WTC11 (cell line): ENCODE measurements around the gene PIWIL1. TPM values are rescaled to one million over a fixed set of nuclear protein-coding genes. Genes with fewer than 3 reads are reported as not detected.

Source experiments
- ATAC-seq: fragments of 200-7000 bp; cut with Tn5 transposase; 2 replicates; pipeline ENCODE4 v1.10.0; 2021; ENCODE audit warnings: mild to moderate bottlenecking, moderate library complexity
- CTCF ChIA-PET: fragments of 300-600 bp; sonication (Branson Sonifier 250); formaldehyde crosslinking; loops from one replicate; lab custom pipeline; 2021; ENCODE audit warnings: antibody characterized with exemption; lab: Charles Lee
- POLR2A ChIA-PET: fragments of 350-600 bp; sonication (Branson Sonifier 250); formaldehyde crosslinking; loops from one replicate; lab custom pipeline; 2021; ENCODE audit warnings: antibody characterized with exemption; lab: Charles Lee
- DNase-seq: peaks from one replicate; pipeline ENCODE4 v3.0.0; 2021; ENCODE audit warnings: low spot score
- H3K27ac Mint-ChIP-seq: 2 replicates; pipeline ENCODE4 v1.8.0; 2021; ENCODE audit warnings: mixed read lengths
- H3K27me3 Mint-ChIP-seq: 2 replicates; pipeline ENCODE4 v1.8.0; 2021; ENCODE audit warnings: low read depth, mild to moderate bottlenecking, moderate library complexity, mixed read lengths
- H3K36me3 Mint-ChIP-seq: 2 replicates; pipeline ENCODE4 v1.8.0; 2021; ENCODE audit warnings: mixed read lengths
- H3K4me1 Mint-ChIP-seq: 2 replicates; pipeline ENCODE4 v1.8.0; 2022; ENCODE audit warnings: mixed read lengths
- H3K4me3 Mint-ChIP-seq: 2 replicates; pipeline ENCODE4 v1.8.0; 2021; ENCODE audit warnings: mild to moderate bottlenecking, moderate library complexity, mixed read lengths
- H3K9me3 Mint-ChIP-seq: 2 replicates; pipeline ENCODE4 v1.8.0; 2021; ENCODE audit warnings: mixed read lengths
- CBFB ChIP-seq: sonication (generic); formaldehyde crosslinking; IDR thresholded peaks from 2 replicates; pipeline ENCODE4 v1.8.1; 2022; ENCODE audit warnings: mild to moderate bottlenecking, low read depth, missing genetic modification reagents
- CDX4 ChIP-seq: fragments of 250-450 bp; sonication (Bioruptor Pico); IDR thresholded peaks from 2 replicates; pipeline ENCODE4 v1.9.0; 2021; ENCODE audit warnings: moderate library complexity, mild to moderate bottlenecking, inconsistent platforms, borderline replicate concordance
- CREB1 ChIP-seq: sonication (generic); formaldehyde crosslinking; IDR thresholded peaks from 2 replicates; pipeline ENCODE4 v1.8.0; 2023; ENCODE audit warnings: mild to moderate bottlenecking, missing genetic modification reagents
- CTCF ChIP-seq: fragments of 200-600 bp; IDR thresholded peaks from 2 replicates; pipeline ENCODE4 v1.8.0; 2022; ENCODE audit warnings: antibody characterized with exemption
- E2F4 ChIP-seq: sonication (generic); formaldehyde crosslinking; IDR thresholded peaks from 2 replicates; pipeline ENCODE4 v1.8.1; 2022; ENCODE audit warnings: low read depth, mild to moderate bottlenecking, moderate library complexity, missing genetic modification reagents, borderline replicate concordance
- ETV6 ChIP-seq: sonication (generic); formaldehyde crosslinking; IDR thresholded peaks from 2 replicates; pipeline ENCODE4 v1.8.1; 2022; ENCODE audit warnings: mild to moderate bottlenecking, missing genetic modification reagents
- GRHL2 ChIP-seq: fragments of 250-450 bp; sonication (Bioruptor Pico); IDR thresholded peaks from 2 replicates; pipeline ENCODE4 v1.8.0; 2022; ENCODE audit warnings: mild to moderate bottlenecking, moderate library complexity; ENCODE audit not compliant: insufficient replicate concordance, severe bottlenecking
- IRF2 ChIP-seq: sonication (generic); formaldehyde crosslinking; IDR thresholded peaks from 2 replicates; pipeline ENCODE4 v1.8.0; 2022; ENCODE audit warnings: low read depth, missing genetic modification reagents, borderline replicate concordance
- JUN ChIP-seq: sonication (generic); formaldehyde crosslinking; IDR thresholded peaks from 2 replicates; pipeline ENCODE4 v1.8.0; 2023; ENCODE audit warnings: mild to moderate bottlenecking, missing genetic modification reagents
- MAX ChIP-seq: sonication (generic); formaldehyde crosslinking; IDR thresholded peaks from 2 replicates; pipeline ENCODE4 v1.8.0; 2022; ENCODE audit warnings: mild to moderate bottlenecking, missing genetic modification reagents
- NFE2L1 ChIP-seq: sonication (generic); formaldehyde crosslinking; IDR thresholded peaks from 2 replicates; pipeline ENCODE4 v1.8.1; 2023; ENCODE audit warnings: missing genetic modification reagents
- PRRX2 ChIP-seq: fragments of 250-450 bp; sonication (Bioruptor Pico); IDR thresholded peaks from 2 replicates; pipeline ENCODE4 v1.8.0; 2021; ENCODE audit warnings: mild to moderate bottlenecking
- RORB ChIP-seq: fragments of 250-450 bp; sonication (Bioruptor Pico); IDR thresholded peaks from 2 replicates; pipeline ENCODE4 v1.9.0; 2021; ENCODE audit warnings: mild to moderate bottlenecking
- SOX15 ChIP-seq: fragments of 250-450 bp; sonication (Bioruptor Pico); IDR thresholded peaks from 2 replicates; pipeline ENCODE4 v1.9.0; 2021; ENCODE audit warnings: mild to moderate bottlenecking
- ZBTB21 ChIP-seq: sonication (generic); formaldehyde crosslinking; IDR thresholded peaks from 2 replicates; pipeline ENCODE4 v1.8.1; 2023; ENCODE audit warnings: mild to moderate bottlenecking, missing genetic modification reagents, borderline replicate concordance
- ZNF317 ChIP-seq: sonication (generic); formaldehyde crosslinking; IDR thresholded peaks from 2 replicates; pipeline ENCODE4 v1.8.1; 2023; ENCODE audit warnings: low read depth, mild to moderate bottlenecking, moderate library complexity, missing genetic modification reagents, borderline replicate concordance
- total RNA-seq: library from RNA; stranded (reverse); gene quantifications from 3 replicates; pipeline ENCODE4 v1.2.3, GENCODE V29; 2021
- TF ChIP-seq, protein P1 (sequence below): sonication (generic); formaldehyde crosslinking; IDR thresholded peaks from 2 replicates; pipeline ENCODE4 v1.8.1; 2023; ENCODE audit warnings: mild to moderate bottlenecking, missing genetic modification reagents
- TF ChIP-seq, protein P2 (sequence below): sonication (generic); formaldehyde crosslinking; IDR thresholded peaks from 2 replicates; pipeline ENCODE4 v1.8.0; 2022; ENCODE audit warnings: mild to moderate bottlenecking, missing genetic modification reagents
- TF ChIP-seq, protein P3 (sequence below): fragments of 250-450 bp; sonication (Bioruptor Pico); IDR thresholded peaks from 2 replicates; pipeline ENCODE4 v1.8.0; 2021; ENCODE audit warnings: mild to moderate bottlenecking
- TF ChIP-seq, protein P4 (sequence below): sonication (generic); formaldehyde crosslinking; IDR thresholded peaks from 2 replicates; pipeline ENCODE4 v1.8.1; 2022; ENCODE audit warnings: mild to moderate bottlenecking, missing genetic modification reagents, moderate library complexity, borderline replicate concordance

The PIWIL1 gene
- total RNA-seq, 1 experiment from 2014 or later: not detected

DNA sequence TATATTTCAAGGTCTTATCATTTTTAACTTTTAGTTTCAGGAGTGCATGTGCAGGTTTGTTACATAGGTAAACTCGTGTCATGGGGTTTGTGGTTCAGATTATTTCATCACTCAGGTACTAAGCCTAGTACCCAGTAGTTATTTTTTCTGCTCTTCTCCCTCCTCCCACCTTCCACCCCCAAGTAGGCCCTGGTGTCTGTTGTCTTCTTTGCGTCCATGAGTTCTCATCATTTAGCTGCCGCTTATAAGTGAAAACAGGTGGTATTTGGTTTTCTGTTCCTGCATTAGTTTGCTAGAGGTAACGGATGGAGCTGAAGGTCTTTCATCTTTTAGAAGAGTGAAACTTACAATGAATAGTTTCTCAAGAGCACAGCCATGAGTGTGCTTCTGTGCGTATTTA is 24.4 kb downstream of the PIWIL1 start (continued):
- TF ChIP-seq, protein P1, sequence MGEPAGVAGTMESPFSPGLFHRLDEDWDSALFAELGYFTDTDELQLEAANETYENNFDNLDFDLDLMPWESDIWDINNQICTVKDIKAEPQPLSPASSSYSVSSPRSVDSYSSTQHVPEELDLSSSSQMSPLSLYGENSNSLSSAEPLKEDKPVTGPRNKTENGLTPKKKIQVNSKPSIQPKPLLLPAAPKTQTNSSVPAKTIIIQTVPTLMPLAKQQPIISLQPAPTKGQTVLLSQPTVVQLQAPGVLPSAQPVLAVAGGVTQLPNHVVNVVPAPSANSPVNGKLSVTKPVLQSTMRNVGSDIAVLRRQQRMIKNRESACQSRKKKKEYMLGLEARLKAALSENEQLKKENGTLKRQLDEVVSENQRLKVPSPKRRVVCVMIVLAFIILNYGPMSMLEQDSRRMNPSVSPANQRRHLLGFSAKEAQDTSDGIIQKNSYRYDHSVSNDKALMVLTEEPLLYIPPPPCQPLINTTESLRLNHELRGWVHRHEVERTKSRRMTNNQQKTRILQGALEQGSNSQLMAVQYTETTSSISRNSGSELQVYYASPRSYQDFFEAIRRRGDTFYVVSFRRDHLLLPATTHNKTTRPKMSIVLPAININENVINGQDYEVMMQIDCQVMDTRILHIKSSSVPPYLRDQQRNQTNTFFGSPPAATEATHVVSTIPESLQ (CRISPR knock-in tag): no peak
- TF ChIP-seq, protein P2, sequence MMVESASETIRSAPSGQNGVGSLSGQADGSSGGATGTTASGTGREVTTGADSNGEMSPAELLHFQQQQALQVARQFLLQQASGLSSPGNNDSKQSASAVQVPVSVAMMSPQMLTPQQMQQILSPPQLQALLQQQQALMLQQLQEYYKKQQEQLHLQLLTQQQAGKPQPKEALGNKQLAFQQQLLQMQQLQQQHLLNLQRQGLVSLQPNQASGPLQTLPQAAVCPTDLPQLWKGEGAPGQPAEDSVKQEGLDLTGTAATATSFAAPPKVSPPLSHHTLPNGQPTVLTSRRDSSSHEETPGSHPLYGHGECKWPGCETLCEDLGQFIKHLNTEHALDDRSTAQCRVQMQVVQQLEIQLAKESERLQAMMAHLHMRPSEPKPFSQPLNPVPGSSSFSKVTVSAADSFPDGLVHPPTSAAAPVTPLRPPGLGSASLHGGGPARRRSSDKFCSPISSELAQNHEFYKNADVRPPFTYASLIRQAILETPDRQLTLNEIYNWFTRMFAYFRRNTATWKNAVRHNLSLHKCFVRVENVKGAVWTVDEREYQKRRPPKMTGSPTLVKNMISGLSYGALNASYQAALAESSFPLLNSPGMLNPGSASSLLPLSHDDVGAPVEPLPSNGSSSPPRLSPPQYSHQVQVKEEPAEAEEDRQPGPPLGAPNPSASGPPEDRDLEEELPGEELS (CRISPR knock-in tag): no peak
- TF ChIP-seq CDX4 (no peak), GRHL2 (CRISPR knock-in tag) (no peak), E2F4 (no peak), RORB (CRISPR knock-in tag) (no peak), CREB1 (no peak), CBFB (CRISPR knock-in tag) (no peak)
- TF ChIP-seq, protein P3, sequence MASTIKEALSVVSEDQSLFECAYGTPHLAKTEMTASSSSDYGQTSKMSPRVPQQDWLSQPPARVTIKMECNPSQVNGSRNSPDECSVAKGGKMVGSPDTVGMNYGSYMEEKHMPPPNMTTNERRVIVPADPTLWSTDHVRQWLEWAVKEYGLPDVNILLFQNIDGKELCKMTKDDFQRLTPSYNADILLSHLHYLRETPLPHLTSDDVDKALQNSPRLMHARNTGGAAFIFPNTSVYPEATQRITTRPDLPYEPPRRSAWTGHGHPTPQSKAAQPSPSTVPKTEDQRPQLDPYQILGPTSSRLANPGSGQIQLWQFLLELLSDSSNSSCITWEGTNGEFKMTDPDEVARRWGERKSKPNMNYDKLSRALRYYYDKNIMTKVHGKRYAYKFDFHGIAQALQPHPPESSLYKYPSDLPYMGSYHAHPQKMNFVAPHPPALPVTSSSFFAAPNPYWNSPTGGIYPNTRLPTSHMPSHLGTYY (CRISPR knock-in tag): no peak

GRCh38 chr12:130364578-130364977 is 26.9 kb downstream of the PIWIL1 start:
- peaks cover 69% of the 10 kb centered on the region for H3K9me3 Mint-ChIP-seq
- no peak overlapping the region for H3K27ac Mint-ChIP-seq
- TF ChIP-seq ZNF317 (CRISPR knock-in tag): no peak
- no peak for TF ChIP-seq CTCF
- TF ChIP-seq IRF2 (CRISPR knock-in tag): no peak
- no peak for TF ChIP-seq ETV6 (CRISPR knock-in tag)
- no peak for TF ChIP-seq PRRX2
- TF ChIP-seq NFE2L1 (CRISPR knock-in tag): no peak
- TF ChIP-seq ZBTB21: no peak
- no peak for TF ChIP-seq MAX (CRISPR knock-in tag)
- TF ChIP-seq SOX15 (CRISPR knock-in tag): no peak
- no peak for TF ChIP-seq JUN (CRISPR knock-in tag)
- TF ChIP-seq CDX4: no peak
- TF ChIP-seq CREB1: no peak
- TF ChIP-seq, protein P4, sequence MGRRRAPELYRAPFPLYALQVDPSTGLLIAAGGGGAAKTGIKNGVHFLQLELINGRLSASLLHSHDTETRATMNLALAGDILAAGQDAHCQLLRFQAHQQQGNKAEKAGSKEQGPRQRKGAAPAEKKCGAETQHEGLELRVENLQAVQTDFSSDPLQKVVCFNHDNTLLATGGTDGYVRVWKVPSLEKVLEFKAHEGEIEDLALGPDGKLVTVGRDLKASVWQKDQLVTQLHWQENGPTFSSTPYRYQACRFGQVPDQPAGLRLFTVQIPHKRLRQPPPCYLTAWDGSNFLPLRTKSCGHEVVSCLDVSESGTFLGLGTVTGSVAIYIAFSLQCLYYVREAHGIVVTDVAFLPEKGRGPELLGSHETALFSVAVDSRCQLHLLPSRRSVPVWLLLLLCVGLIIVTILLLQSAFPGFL (CRISPR knock-in tag): no peak
- POLR2A ChIA-PET: no interaction called here
- peaks cover 19% of the 10 kb centered on the region for H3K36me3 Mint-ChIP-seq
- H3K4me1 Mint-ChIP-seq: no peaks in the 10 kb centered on the region
- H3K4me3 Mint-ChIP-seq: no peak overlapping the region
- DNase-seq (no peak), ATAC-seq (no peak)
- CTCF ChIA-PET: no interaction called here
- no peaks in the 10 kb centered on the region; the same call in 1 of the 2 replicates for H3K27me3 Mint-ChIP-seq
